ENCODE measurements around the gene POLD1. TPM values are rescaled to one million over a fixed set of nuclear protein-coding genes. Genes with fewer than 3 reads are reported as not detected.

POLD1 gene
- polyA plus RNA-seq, 1 of the 3 experiments (the other 2 are of a cell fraction) = 33.6 TPM

- peaks cover 17% of the 10 kb centered on the region for H3F3A ChIP-seq (replicated peaks; ENCODE audit: insufficient read depth)
- no peaks in the 10 kb centered on the region for H3K9me2 ChIP-seq
- H3K4me3 ChIP-seq (ENCODE audit: low read depth in 2 of 2, low read length in 1 of 2) = no peak overlapping the region
- peaks cover 31% of the 10 kb centered on the region for H3K79me2 ChIP-seq (ENCODE audit: insufficient read depth)
- ChIA-PET POLR2A (no interaction called here), CTCF (no interaction called here)
- H4K20me1 ChIP-seq (ENCODE audit: insufficient read depth) = peaks cover 15% of the 10 kb centered on the region
- H3K27me3 ChIP-seq (ENCODE audit: insufficient read depth) = no peaks in the 10 kb centered on the region
- no peak overlapping the region for H2AFZ ChIP-seq (ENCODE audit: low read depth)
- no peak for TF ChIP-seq USF2 (IDR thresholded peaks at IDR 0.05; ENCODE audit: borderline replicate concordance, low read depth, low read length)
- no peak for TF ChIP-seq CTCF (IDR thresholded peaks at IDR 0.05)
- no peak for TF ChIP-seq ZBTB33 (IDR thresholded peaks at IDR 0.05; ENCODE audit: borderline replicate concordance, low read depth)
- 96% methylated on average over 34 of the region's 58 CpGs for whole genome bisulfite sequencing (ENCODE audit: low lambda C conversion rate)
- H3K4me1 ChIP-seq (ENCODE audit: control insufficient read depth in 1 of 2, insufficient read depth in 2 of 2, low read depth in 1 of 2, low read length in 1 of 2) = peaks cover 0 to 13% of the 10 kb centered on the region in 2 experiments; a peak in 1 of 4 replicates
- H3K27ac ChIP-seq (ENCODE audit: low read depth in 2 of 2, low read length in 1 of 2) = no peak overlapping the region
- no peak for DNase-seq
- H3K36me3 ChIP-seq (replicated peaks in 1 of 2; ENCODE audit: control insufficient read depth in 1 of 2, insufficient read depth in 2 of 2, low read length in 1 of 2) = peaks cover 17 to 60% of the 10 kb centered on the region in 2 experiments
- no peaks in the 10 kb centered on the region for H3K9me3 ChIP-seq
- H3K4me2 ChIP-seq = no peak overlapping the region
- no peak overlapping the region for H3K9ac ChIP-seq
These were observed 2.0 kb upstream of the POLD1 start for GRCh38 chr19:50381881-50382729.

- Histone ChIP-seq H3K9me3 (no peaks in the 10 kb centered on the region), H3K36me3 (replicated peaks in 1 of 2; ENCODE audit: control insufficient read depth in 1 of 2, insufficient read depth in 2 of 2, low read length in 1 of 2) (peaks cover 11 to 57% of the 10 kb centered on the region in 2 experiments), H4K20me1 (ENCODE audit: insufficient read depth) (peaks cover 4% of the 10 kb centered on the region; the same call in 1 of the 2 replicates), H3K4me1 (ENCODE audit: control insufficient read depth in 1 of 2, insufficient read depth in 2 of 2, low read depth in 1 of 2, low read length in 1 of 2) (peaks cover 0 to 13% of the 10 kb centered on the region in 2 experiments; a peak in 1 of 4 replicates), H3K79me2 (ENCODE audit: insufficient read depth) (peaks cover 35% of the 10 kb centered on the region), H3K9ac (0 out of 2 replicates have a peak overlapping the region, but pooled peaks have one; percentile 32), H3K4me2 (peak overlapping the region; percentile 87), H3K9me2 (no peaks in the 10 kb centered on the region), H3F3A (replicated peaks; ENCODE audit: insufficient read depth) (peaks cover 17% of the 10 kb centered on the region), H3K27ac (ENCODE audit: low read depth in 2 of 2, low read length in 1 of 2) (peak overlapping the region; percentile 76 to 89; a peak in 3 of 4 replicates), H3K27me3 (ENCODE audit: insufficient read depth) (no peaks in the 10 kb centered on the region), H2AFZ (ENCODE audit: low read depth) (no peak overlapping the region), H3K4me3 (ENCODE audit: low read depth in 2 of 2, low read length in 1 of 2) (peak overlapping the region; percentile 56 to 88)
- TF ChIP-seq TAF1 (IDR thresholded peaks at IDR 0.05; ENCODE audit: borderline replicate concordance, low read depth, low read length) (0 out of 2 replicates have a peak, but pooled peaks have one; percentile 8), FOSL2 (IDR thresholded peaks at IDR 0.05; ENCODE audit: borderline replicate concordance, low read depth) (no peak)
- no peak for DNase-seq
- POLR2A ChIA-PET = interaction anchor here (1.1 to 2.6 kb wide), 2 partner anchors 14 to 78 kb away, joined by 3 to 9 read pairs; no protein-coding TSS in a partner anchor
- CTCF ChIA-PET = interaction anchor here (0.6 to 1.8 kb wide), 8 partner anchors 11 to 174 kb away, joined by 3 to 9 read pairs (median 4); no protein-coding TSS in a partner anchor
- 86% methylated on average over 21 of the region's 21 CpGs for WGBS (ENCODE audit: low lambda C conversion rate)
These were observed 921 bp upstream of the POLD1 start for GRCh38 chr19:50383001-50383851.

Data from SK-N-SH (cell line).